GM18498 (cell line): Measurements from ENCODE around the gene AXIN2.
"Not testable (repeated sequence)": the region's sequence is repeated elsewhere in the genome, so short reads cannot be mapped to it uniquely, and the experiment has no call there.

Source experiments
- ATAC-seq: cut with Tn5 transposase; IDR thresholded peaks from one replicate; pipeline ENCODE4 v1.9.1; 2021; ENCODE audit warnings: mild to moderate bottlenecking, moderate library complexity; ENCODE audit not compliant: unreplicated experiment

The AXIN2 gene

DNA sequence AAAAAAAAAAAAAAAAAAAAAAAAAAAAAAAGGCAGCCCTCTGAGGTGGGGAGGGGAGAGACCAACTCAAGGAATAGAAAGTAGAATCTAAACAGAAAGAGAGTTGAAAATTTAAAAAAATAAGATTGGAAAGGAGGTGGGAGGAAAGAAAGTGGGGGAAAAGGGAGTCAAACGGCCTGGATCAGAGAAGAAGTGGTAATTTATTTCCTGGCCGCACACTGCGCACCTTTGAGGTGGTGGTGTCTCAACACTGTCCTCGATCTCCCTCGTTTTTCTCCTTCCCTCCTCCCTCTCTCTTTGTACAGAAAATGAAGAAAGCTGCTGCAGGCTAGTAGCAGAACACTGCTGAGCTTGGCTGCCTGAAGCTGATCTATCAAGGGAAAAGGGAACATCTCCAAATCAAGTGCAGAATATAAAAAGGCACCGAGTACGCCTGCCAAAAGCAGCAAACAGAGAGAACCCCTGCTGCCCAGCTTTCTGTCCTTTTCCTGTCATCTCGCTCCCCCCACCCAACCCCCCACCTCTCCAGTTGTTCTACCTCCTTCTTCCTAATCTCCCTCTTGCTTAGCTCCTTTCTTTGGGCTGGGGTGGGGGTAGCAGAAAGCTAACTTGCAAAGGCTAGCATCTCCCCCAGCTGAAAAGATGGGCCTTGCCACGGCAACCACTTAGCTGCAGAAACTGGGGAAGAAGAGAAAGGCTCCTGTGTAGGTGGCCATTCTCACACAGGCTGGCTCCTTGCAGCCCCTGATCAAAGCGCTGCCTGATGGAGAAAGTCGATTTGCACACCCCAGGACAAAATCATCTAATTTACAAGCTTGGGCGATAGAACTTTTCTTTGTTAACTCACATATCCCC lies 22.5 kb downstream of the AXIN2 start:
- ATAC-seq = no peak

DNA sequence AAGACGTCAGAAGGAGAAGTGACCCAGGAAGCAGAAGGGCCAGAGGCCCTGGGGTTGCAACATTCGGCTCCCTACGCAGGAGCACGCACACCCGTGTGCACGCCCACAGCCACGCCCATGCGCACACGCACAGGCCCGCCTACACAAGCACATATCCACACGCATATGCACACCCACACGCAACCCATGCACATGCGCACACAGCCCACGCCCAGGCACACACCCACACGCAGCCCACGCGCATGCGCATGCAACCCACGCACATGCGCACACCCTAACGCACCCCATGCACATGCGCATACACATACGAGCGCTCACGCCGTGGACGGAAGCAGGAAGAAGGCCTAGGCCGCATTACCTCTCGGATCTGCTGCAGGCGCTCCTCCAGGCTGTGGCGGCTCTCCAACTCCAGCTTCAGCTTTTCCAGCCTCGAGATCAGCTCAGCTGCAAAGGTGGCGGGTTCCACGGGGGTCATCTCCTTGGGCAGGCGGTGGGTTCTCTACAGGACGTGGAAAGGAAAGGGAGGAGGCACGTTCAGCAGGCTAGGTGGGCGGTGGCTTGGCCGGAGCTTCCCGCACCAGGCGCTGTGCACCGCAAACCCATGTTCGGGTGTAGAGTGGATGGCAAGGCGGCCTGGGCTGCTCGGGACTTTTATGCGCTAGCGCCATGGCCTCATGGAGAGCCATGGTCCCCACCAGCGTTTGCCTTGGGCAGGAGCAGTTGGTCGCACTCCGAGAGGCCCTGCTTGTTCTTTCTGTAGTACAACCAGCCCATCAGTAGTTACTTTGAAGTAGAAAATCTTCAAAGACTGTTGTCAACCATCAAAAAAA lies 23.4 kb downstream of the AXIN2 start:
- ATAC-seq = no peak

DNA sequence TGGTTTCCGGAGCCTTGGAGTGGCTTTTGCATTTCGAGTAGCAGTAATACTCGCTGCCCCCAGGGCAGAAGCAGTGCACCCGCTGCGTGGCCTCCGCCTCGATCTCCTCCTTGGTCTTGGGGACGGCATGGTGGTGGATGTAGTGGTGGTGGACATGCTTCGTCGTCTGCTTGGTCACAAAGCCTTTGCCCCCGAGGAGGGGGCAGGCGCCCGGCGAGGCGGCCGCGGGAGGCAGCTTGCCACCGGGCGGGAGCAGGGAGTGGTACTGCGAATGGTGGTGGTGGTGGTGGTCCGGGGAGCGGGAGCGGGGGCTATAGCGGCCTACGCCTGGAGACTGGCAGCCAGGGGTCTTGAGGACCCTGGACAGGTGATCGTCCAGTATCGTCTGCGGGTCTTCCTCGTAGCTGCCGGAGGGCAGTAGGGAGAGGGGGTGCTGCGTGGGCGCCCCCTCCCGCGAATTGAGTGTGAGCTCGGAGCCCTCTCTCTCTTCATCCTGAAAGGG lies 24.1 kb downstream of the AXIN2 start:
- ATAC-seq = no peak

DNA sequence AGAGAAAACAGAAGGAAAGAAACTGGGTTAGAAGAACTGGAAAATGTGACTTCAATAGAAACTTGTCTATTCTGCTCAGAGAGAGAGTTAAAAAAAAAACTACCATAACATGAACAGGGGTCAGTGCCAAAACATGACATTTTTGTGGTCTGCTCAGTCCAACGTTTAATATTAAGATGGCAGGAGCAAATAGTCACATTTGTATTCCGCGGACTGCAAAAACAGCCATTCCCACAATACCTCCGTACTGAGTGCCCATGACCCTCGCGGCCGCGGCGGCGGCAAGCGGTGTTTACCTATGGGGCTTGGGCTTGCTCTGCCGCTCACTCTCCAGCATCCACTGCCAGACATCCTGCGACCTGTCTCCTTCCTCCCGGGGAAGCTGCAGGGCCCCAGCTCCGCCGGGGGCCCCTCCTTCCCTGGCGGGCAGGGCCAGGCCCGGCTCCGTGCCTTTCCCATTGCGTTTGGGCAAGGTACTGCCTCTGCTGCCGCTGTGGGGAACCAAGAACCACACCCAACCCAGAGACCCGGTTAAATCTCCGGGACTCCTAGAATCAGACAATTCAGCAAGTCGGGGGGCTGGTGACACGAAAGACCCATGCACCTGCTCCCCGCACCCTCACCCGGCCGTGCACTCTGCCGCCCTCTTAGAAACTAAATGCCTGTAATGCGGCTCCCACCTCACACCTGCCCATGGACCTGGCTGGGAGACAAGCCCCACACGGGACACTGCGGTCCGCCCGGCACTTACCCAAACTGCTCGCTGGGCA lies 24.7 kb downstream of the AXIN2 start:
- ATAC-seq = no peak

DNA sequence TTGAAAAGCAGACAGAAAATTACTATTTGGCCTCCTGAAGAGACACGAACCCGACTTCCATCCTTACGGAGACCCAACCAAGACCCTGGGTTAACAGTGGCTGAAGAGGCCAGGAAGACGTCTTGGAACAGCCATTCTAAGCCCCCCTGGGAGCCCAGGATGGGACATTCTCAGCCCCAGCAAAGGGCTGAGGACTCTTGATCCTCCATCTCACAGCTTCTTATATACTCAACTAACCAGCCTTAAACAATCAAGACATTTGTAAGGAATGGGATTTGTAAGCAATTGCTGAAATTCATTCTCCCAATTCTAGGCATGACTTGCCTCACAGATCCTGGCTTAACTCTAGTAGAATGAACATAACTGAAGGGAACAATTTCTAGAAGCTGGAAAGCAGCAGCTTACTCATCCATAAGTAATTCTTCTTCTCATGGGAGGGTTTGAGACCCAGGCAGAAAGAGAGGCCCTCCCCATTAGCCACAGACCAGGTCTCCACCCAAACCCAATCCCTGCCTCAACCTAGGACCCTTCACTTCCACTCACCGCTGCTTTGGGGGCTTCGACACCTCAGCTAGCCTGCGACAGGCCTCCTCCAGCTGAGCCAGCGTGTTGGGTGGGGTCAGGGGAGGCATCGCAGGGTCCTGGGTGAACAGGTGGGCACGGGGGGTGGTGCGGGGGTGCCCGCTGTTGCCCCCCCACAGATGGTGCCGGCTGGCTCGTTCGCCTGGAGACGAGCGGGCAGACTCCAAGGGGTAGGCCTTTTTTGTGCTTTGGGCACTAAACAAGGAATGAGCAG lies 25.5 kb downstream of the AXIN2 start:
- no peak for ATAC-seq

DNA sequence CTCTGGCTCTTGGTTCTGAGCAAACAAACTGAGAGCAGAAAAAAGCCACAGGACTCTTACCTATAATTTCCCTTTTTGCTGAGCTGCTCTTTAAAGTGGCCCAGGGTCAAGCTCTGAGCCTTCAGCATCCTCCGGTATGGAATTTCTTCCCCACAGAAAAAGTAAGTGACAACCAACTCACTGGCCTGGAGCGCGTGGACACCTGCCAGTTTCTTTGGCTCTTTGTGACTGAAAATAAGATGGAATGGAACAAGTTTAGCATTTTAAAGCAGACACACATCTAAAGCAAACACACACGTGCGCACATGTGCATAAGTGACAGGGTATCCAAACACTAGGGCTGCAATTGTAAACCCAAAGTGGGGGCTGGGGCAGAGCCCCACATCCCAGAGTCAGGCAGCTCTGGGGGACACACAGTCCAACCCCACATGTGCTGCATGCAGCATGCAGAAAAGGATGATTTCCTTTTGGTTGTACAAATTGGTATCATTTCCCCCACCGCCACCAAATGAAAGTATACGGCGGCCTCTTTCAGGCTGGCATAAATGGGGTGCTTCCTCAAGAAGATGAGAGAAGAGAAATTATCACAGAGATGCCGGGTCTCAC lies 27.5 kb downstream of the AXIN2 start:
- ATAC-seq = no peak

DNA sequence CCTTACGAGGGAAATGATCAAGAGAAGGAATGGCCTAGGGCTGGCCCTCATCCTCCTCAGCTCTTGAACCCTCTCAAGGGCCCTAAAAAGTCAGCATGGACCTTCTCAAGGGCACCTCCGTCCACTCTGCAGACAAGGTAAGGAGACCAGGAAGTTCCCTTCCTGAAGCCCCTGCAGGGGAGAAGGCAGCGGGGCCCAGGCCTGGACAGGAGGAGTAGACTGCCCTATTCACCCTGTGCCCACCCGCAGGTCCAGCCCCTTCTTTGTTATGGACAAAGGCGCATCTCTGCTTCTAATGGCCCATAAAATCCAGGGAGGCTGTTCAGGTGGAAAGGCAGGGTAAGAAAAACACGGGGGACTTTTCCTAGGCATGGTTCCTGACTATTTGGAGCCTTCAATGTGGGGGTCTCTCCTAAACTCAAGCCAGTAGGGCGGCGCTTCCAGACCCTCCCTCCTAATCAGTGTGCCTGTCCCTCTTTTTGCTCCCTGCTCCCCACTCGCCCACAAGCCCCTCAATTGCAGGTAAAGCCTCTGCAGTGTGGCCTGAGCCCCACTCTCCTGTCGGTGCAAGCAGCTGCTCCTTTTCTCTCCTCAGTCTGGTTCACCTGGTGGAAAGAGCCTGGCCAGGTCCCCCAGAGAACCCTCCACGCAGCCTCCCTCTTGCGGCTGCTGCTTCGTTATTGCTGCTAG lies 28.2 kb downstream of the AXIN2 start:
- no peak for ATAC-seq

DNA sequence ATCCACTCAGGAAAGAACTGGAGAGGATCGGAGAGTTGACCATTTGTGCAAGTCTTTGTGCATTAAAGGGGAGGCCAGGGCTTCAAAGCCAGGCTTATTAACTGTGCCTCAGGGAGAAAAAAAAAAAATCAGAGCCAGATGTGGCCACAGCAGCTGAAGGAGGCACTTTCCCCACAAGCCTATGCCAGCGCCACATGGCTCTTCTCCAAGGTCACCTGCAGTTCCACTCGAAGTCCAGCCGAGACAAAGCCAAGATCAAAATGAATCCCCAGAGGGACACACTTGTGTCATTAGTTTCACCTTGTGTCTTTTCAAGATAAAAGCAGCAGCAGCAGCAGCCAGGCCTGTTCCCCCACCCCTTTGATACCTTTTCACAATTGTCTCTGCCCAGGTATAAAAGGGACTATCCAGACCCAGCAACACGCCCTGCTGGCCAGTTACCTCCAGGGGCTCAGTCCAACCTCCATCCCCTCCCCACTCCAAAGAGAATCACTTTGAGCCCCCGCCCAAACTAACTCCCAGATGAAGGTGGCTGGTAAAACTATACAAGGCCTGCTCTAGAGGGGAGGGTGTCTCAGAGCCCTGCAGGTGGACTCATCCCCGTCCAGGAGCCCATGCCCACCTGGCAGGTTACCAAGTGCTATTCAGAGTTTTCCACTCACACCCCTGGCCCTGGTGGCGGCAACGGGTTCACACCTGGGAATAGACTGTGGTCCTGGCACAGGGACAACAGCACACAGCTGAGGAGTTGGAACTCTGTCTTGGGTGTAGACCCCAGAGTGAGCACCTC lies 29.2 kb downstream of the AXIN2 start:
- ATAC-seq = no peak

DNA sequence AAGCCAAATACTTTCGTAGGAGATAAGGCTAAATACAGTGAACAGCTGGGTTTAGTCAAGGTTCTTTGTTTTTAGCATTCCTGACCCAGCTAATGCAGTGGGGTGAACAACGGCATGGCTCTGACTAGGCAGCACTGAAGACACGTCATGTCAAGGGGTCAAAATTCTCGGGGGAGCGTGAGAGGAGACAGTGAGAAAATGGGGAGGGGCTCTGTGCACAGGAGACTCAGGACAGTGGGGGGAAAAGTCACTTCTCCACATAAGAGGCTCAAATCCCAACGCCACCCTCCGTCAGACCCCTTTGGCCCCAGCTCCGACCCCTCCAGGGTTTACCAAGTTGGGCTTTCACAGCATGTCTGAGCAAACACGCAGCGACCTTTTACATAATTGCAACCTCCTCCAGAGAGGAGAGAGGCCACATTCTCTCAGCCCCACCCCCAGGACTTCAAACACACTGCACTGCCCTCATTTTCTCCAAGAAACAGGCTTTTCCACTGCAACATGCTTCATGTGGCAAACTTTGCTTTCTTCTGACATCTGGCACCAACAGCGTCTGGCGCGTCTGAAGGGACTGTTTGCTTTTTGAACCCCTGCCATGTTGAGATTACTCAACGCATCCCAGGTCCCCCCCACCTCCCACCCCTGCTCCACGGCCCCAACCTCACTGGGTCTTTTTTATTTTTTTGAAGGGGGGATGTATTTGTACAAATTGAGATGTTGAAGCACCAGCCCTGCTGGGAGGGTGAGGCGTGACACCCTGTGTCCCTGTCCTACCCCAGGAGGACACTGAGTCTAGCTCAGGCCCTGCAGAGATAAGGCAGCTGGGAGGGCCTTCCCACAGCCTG lies 30.0 kb downstream of the AXIN2 start:
- ATAC-seq = no peak

DNA sequence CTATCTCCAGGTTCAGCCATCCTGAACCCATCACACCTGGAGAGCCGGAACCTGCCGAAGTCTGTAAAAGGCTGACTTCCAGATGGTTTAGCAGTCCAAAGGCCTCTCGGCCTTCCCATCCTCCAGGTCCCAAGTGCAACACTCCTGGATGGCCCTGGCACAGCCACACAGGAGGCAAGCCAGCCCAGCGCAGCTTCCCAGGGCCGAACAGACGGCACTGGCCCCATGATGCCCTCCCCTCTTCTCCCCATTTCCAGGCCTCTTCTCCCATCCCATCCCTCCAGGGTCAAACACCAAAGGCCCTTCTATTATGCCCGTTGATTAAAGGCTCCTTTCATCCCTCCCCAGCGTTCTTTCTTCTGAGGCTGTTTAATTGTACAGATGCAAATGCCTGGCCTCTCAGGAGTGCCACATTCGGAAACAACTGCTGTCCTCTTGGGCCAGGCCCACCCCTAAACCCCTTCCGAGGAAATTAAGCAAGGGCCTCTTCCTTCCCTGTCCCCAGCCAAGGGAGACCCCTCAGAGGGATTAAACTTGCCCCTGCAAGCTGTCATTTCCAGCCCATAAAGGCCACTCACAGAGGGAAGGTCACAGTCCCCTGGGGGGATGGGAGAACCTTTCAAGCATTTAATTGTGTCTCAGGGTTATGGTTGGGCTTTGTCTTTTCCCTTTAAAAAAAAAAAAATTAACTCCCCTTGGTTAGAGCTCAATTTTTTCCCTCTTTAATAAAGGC lies 30.8 kb downstream of the AXIN2 start:
- ATAC-seq = no peak

DNA sequence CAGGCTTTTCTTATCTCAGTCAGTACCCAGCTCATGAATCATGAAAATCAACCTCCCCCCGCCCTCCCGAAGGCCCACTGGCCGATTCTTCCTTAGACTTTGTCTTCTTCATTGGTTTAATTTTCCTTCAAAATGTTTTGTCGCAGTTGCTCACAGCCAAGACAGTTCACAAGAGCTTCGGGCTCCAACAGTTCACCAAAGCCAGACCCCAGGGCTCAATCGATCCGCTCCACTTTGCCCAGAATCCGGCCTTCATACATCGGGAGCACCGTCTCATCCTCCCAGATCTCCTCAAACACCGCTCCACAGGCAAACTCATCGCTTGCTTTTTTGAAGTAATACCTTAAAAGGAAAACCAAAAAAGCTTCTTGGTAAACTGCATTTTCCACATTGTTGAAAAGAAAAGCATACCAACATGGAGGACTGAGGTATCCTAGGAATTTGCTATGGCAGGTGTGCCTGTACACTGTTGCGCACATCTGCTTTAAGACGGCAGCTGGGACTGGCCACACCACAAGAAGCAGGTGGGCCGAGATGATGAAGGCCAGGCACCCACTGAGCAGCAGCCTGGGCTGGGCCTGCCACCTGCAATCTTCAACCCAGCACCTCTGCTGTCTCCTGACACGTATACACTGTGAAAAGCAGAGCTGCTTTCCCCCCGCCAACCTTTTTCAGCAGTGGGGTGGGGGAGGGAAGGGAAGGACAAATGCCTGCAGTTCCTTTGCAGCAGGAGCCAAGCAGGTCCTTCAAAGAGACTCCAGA lies 31.5 kb downstream of the AXIN2 start:
- ATAC-seq = no peak

DNA sequence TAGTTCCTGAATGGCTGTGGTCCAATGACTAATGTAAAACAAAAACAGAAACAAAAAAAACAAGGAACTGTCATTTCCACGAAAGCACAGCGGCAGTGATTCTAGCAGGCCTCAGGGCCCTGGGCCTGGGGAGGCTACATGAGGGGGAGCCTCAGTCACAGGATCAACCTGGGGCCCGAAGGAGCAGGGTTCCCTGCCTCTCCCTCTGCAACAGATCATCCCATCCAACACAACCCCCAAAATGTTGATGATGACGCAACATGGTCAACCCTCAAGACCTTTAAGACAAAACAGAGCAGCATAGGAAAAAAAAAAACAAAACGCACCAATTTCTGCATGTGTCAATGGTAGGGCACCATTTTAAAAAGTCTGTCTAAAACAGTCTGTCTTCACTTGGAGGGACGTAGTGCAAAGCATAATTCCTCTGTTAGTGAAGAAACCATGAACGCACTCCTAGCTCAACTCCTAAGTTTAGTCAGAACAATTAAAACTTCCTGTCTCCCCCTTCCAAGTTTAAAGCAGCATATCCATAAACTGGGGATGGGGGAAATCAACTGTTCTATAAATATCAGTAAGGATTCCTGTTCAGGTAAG lies 32.3 kb downstream of the AXIN2 start:
- no peak for ATAC-seq

DNA sequence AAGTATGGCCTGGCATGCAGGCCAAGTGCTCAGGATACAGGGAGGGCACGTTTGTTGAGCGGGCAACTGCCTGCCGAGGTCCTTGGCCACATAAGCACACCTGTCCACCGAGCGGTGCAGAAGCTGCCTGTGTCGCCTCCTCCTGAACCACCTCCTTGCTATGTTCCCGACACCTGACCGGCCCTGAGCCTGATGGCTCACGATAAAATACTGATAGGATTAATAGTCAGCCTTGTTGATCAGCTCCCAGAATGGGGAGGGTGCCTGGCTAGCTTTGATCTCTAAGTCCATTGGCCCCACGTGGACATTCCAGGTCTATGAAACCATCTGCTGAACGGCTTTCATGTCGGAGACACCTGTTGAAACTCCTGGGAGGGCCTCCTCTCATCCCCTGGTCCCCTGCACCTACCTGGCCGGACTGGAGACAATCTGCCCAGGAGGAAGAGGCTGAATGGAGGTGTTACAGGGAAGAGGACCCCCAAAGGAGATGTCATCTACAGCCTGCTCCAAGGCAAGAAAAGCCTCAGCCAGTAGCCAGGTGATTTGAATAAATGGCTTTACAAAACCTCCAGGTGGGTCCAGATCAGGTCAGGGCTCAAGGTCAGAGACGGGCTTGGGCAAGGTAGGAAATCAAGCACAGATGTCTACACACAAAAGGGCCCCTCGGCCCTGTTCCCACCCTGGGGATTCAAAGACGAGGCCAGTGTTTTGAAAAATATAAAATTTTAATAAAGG lies 33.4 kb downstream of the AXIN2 start:
- ATAC-seq = no peak

DNA sequence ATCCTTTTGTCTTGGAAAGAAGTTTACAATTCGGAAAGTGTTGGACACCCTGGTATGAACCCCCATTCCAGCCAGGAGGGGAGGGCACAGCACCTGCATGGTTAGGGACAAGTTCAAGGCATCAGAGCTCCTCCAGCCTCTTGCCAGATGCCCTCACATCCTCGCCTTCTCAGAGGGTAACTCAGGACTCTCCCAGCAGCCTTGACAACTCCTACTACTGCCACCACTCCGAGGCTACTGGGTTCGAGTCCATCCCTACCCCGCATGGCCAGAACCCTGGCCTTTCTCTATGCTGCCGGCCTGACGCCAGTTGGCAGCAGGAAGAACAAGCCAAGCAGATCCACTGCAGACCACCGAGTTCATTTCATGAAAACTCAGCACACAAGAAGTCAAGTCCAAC lies 34.1 kb downstream of the AXIN2 start:
- ATAC-seq = no peak

DNA sequence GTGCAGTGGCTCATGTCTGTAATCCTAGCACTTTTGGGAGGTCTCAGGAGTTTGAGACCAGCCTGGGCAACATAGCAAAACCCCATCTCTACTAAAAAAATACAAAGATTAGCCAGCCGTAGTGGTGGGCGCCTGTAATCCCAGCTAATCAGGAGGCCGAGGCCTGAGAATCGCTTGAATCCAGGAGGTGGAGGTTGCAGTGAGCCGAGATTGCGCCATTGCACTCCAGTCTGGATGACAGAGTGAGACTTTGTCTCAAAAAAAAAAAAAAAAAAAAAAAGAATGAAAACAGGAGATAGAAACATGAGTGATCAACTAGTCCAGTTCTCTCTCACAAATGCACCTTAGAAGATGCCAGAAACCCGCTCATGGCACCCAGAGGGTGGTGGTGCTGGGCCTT lies 34.6 kb downstream of the AXIN2 start:
- ATAC-seq = not testable (repeated sequence)
